Stimulated activated naive B cell treated with anti-CD40 and anti-IgM and Interleukin-4, amounts not matched to agents 10 μg/mL and 1 μg/mL and 100 μg/mL, for 72 hours (primary cell): Measurements from ENCODE around the gene SCARB1.

Source experiments
- ATAC-seq, 2 donors: fragments of 150-1000 bp; cut with Tn5 transposase; replicated peaks; 2 replicates each; pipeline ENCODE4 v1.10.0; 2021; ENCODE audit warnings: moderate library complexity in 1 of 2
- DNase-seq: peaks from one replicate; pipeline ENCODE4 v3.0.0; 2021
- H3K27ac Mint-ChIP-seq: one replicate; pipeline ENCODE4 v1.8.0; 2022; ENCODE audit warnings: mild to moderate bottlenecking, mixed read lengths
- H3K27me3 Mint-ChIP-seq, 2 donors: one replicate each; pipeline ENCODE4 v1.8.0; 2022; ENCODE audit warnings: mixed read lengths in 2 of 2
- H3K36me3 Mint-ChIP-seq, 2 donors: one replicate each; pipeline ENCODE4 v1.8.0; 2022; ENCODE audit warnings: mixed read lengths in 2 of 2, mild to moderate bottlenecking in 1 of 2
- H3K4me1 Mint-ChIP-seq, 2 donors: one replicate each; pipeline ENCODE4 v1.8.0; 2022; ENCODE audit warnings: mixed read lengths in 2 of 2, mild to moderate bottlenecking in 1 of 2
- H3K4me3 Mint-ChIP-seq, 2 donors: one replicate each; pipeline ENCODE4 v1.8.0; 2022; ENCODE audit warnings: mild to moderate bottlenecking in 2 of 2, mixed read lengths in 2 of 2, moderate library complexity in 1 of 2
- H3K9me3 Mint-ChIP-seq, 2 donors: one replicate each; pipeline ENCODE4 v1.8.0; 2022; ENCODE audit warnings: mixed read lengths in 2 of 2, mild to moderate bottlenecking in 1 of 2

Gene SCARB1

GRCh38 chr12:124762384-124762783, 101.3 kb downstream of the SCARB1 start:
- no peak for DNase-seq
- Mint-ChIP-seq H3K27me3 (peaks cover 16 to 26% of the 10 kb centered on the region in 2 donors), H3K36me3 (peaks cover 3 to 13% of the 10 kb centered on the region in 2 donors), H3K9me3 (peaks cover 12% of the 10 kb centered on the region in 2 donors), H3K4me1 (peaks cover 39 to 64% of the 10 kb centered on the region in 2 donors), H3K27ac (peak overlapping the region; percentile 25), H3K4me3 (no peak overlapping the region)
- no peak for ATAC-seq

GRCh38 chr12:124761871-124762270, 101.8 kb downstream of the SCARB1 start:
- H3K36me3 Mint-ChIP-seq, result peaks cover 3 to 13% of the 10 kb centered on the region in 2 donors
- ATAC-seq, result peak; percentile 80 to 81
- peak overlapping the region; percentile 87 for H3K27ac Mint-ChIP-seq
- peaks cover 16% of the 10 kb centered on the region in 2 donors for H3K9me3 Mint-ChIP-seq
- peaks cover 34 to 59% of the 10 kb centered on the region in 2 donors for H3K4me1 Mint-ChIP-seq
- peak; percentile 72 for DNase-seq
- H3K27me3 Mint-ChIP-seq, result peaks cover 16 to 26% of the 10 kb centered on the region in 2 donors
- no peak overlapping the region for H3K4me3 Mint-ChIP-seq

- H3K4me1 Mint-ChIP-seq, result peaks cover 30 to 53% of the 10 kb centered on the region in 2 donors
- no peak for ATAC-seq
- DNase-seq, result no peak
- H3K9me3 Mint-ChIP-seq, result peaks cover 16% of the 10 kb centered on the region in 2 donors
- H3K36me3 Mint-ChIP-seq, result peaks cover 3 to 13% of the 10 kb centered on the region in 2 donors
- peaks cover 23 to 26% of the 10 kb centered on the region in 2 donors for H3K27me3 Mint-ChIP-seq
- H3K4me3 Mint-ChIP-seq, result no peak overlapping the region
- H3K27ac Mint-ChIP-seq, result peak overlapping the region; percentile 87
These were observed 102.6 kb downstream of the SCARB1 start for GRCh38 chr12:124761056-124761455.

DNA sequence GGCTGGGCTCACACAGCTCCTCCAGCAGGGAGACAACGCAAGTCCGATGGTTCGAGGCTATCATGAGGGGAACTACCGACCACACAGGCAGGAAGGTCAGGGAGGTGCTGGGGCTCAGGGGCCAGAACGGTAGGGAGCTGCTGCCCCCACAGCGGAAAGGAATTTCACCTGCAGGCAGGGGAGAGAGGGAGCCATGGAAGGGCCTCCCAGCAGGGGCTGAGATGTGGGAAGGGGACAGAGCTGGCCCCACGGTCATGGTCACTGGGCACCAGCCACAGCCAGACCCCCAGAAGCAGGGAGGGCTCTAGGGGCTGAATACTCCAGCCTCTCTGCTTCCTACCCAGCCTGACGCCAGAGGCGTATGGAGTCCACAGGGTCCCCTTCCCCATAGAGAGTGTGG, 103.1 kb downstream of the SCARB1 start:
- Mint-ChIP-seq H3K4me3 (peak overlapping the region in 1 of 2 donors; percentile 14), H3K27ac (no peak overlapping the region), H3K36me3 (peaks cover 1 to 11% of the 10 kb centered on the region in 2 donors), H3K4me1 (peaks cover 30 to 51% of the 10 kb centered on the region in 2 donors), H3K27me3 (peaks cover 25 to 27% of the 10 kb centered on the region in 2 donors), H3K9me3 (peaks cover 15% of the 10 kb centered on the region in 2 donors)
- ATAC-seq, result no peak
- no peak for DNase-seq

GRCh38 chr12:124759841-124760503, 103.7 kb downstream of the SCARB1 start:
- H3K4me3 Mint-ChIP-seq, result no peak overlapping the region
- H3K27ac Mint-ChIP-seq, result peak overlapping the region; percentile 63
- H3K36me3 Mint-ChIP-seq, result peaks cover 0 to 7% of the 10 kb centered on the region in 2 donors
- DNase-seq, result no peak
- ATAC-seq, result no peak
- peaks cover 12 to 13% of the 10 kb centered on the region in 2 donors for H3K9me3 Mint-ChIP-seq
- peaks cover 34 to 53% of the 10 kb centered on the region in 2 donors for H3K4me1 Mint-ChIP-seq
- peaks cover 31 to 33% of the 10 kb centered on the region in 2 donors for H3K27me3 Mint-ChIP-seq

DNA sequence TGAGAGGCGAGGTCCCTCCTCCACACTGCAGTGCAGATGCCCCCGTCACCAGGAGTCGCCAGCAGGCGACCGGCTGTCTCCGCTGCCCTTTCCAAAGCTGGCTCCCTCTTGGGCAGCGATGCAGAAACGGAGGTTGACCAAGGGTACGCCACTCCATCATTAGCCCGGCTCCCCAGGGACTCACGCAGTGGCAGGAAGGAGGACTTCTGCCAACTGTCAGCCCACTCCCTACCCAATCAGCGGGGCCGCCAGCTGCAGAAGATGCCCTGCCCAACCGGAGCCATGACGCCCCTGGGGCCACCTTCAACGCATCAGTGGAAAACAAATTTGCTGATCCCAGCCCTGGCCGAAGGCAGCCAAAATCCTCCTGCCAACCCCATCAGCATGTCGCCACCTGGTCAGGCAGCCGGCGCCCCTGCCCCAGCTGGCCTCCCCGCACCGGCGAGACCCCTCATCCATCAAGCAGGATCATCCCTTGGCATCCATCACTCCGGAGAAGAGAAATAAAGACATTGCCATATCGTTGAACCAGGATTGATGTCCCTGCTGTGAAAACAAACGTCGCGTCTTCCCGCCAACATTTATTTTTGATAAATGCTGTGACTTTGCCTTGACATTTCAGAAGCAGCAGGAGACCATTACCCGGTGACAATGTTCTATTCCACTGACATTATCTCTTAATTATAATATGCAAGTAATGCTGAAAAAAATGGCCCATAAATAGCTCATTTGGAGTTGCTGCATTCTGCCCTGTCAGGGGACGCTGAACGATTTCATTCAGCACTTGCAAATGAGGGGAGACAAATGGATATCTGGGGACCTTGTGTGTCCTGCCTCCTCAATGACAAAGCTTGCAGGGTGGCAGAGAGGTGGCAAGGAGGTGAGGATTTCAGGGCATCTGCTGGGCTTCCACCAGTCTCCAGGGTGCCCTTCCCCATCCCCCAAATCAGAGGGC, 105.1 kb downstream of the SCARB1 start:
- DNase-seq (no peak), ATAC-seq (no peak)
- no peak overlapping the region for H3K27ac Mint-ChIP-seq
- H3K4me1 Mint-ChIP-seq, result peaks cover 34 to 51% of the 10 kb centered on the region in 2 donors
- H3K36me3 Mint-ChIP-seq, result peaks cover 0 to 4% of the 10 kb centered on the region in 2 donors
- H3K27me3 Mint-ChIP-seq, result peaks cover 37 to 39% of the 10 kb centered on the region in 2 donors
- peaks cover 8 to 12% of the 10 kb centered on the region in 2 donors for H3K9me3 Mint-ChIP-seq
- no peak overlapping the region for H3K4me3 Mint-ChIP-seq

- H3K27me3 Mint-ChIP-seq, result peaks cover 43 to 47% of the 10 kb centered on the region in 2 donors
- H3K4me1 Mint-ChIP-seq, result peaks cover 31 to 43% of the 10 kb centered on the region in 2 donors
- no peak overlapping the region for H3K4me3 Mint-ChIP-seq
- H3K27ac Mint-ChIP-seq, result no peak overlapping the region
- DNase-seq (no peak), ATAC-seq (no peak)
- peaks cover 8 to 12% of the 10 kb centered on the region in 2 donors for H3K9me3 Mint-ChIP-seq
- peaks cover 0 to 7% of the 10 kb centered on the region in 2 donors for H3K36me3 Mint-ChIP-seq
These were observed 106.3 kb downstream of the SCARB1 start for GRCh38 chr12:124757329-124757728.

DNA sequence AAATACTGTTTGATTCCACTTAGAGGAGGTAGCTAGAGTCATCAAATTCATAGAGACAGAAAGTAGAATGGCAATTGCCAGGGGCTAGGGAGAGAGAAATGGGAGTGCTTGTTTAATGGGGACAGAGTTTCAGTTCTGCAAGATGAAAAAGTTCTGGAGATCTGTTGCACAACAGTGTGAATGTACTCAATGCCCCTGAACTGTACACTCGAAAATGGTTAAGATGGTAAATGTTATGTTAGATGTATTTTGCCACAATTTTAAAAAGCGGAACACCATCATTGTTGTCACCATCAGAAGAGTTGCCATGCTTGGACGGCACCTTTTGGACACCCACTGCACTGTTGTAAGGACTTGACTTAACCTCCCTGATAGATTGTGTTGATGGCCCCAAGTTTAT, 106.9 kb downstream of the SCARB1 start:
- DNase-seq (no peak), ATAC-seq (no peak)
- no peak overlapping the region for H3K27ac Mint-ChIP-seq
- H3K4me1 Mint-ChIP-seq, result peaks cover 25 to 37% of the 10 kb centered on the region in 2 donors
- H3K9me3 Mint-ChIP-seq, result peaks cover 8 to 12% of the 10 kb centered on the region in 2 donors
- peaks cover 43 to 47% of the 10 kb centered on the region in 2 donors for H3K27me3 Mint-ChIP-seq
- no peak overlapping the region for H3K4me3 Mint-ChIP-seq
- peaks cover 0 to 7% of the 10 kb centered on the region in 2 donors for H3K36me3 Mint-ChIP-seq

DNA sequence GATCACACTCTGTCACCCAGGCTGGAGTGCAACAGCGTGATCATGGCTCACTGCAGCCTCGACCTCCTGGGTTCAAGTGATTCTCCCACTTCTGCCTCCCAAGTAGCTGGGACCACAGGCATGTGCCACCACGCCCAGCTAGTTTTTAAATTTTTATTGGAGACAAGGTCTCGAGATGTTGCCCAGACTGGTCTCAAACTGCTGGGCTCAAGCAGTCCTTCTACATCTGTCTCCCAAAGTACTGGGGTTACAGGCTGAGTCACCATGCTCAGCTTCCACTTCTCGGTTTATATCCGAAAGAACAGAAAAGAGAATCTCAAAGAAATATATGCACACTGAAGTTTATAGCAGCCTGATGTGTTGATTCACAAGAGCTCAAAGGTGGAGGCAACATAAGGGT, 107.5 kb downstream of the SCARB1 start:
- no peak overlapping the region for H3K4me3 Mint-ChIP-seq
- H3K27me3 Mint-ChIP-seq, result peaks cover 48 to 51% of the 10 kb centered on the region in 2 donors
- peaks cover 0 to 7% of the 10 kb centered on the region in 2 donors for H3K36me3 Mint-ChIP-seq
- H3K4me1 Mint-ChIP-seq, result peaks cover 22 to 31% of the 10 kb centered on the region in 2 donors
- H3K9me3 Mint-ChIP-seq, result peaks cover 8 to 12% of the 10 kb centered on the region in 2 donors
- H3K27ac Mint-ChIP-seq, result no peak overlapping the region
- DNase-seq (no peak), ATAC-seq (no peak)

DNA sequence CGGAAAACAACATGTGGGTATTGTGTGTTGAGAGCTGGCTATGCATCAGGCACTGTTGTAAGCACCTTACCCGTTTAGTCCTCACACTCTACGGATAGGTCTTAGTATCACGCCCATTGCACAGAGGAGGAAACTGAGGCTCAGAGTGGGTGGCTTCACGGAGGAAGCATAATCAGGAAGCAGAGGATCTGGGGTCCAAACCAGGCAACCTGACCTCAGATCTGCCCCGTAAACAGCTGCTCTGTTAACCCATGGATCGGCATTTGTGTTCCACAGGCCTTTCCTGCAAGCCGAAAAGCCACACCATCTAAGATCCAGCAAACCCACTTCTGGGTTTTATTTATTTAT, 107.9 kb downstream of the SCARB1 start:
- peaks cover 0 to 7% of the 10 kb centered on the region in 2 donors for H3K36me3 Mint-ChIP-seq
- peaks cover 8 to 12% of the 10 kb centered on the region in 2 donors for H3K9me3 Mint-ChIP-seq
- H3K4me3 Mint-ChIP-seq, result no peak overlapping the region
- peaks cover 49 to 51% of the 10 kb centered on the region in 2 donors for H3K27me3 Mint-ChIP-seq
- DNase-seq (no peak), ATAC-seq (no peak)
- peaks cover 21 to 27% of the 10 kb centered on the region in 2 donors for H3K4me1 Mint-ChIP-seq
- H3K27ac Mint-ChIP-seq, result no peak overlapping the region

DNA sequence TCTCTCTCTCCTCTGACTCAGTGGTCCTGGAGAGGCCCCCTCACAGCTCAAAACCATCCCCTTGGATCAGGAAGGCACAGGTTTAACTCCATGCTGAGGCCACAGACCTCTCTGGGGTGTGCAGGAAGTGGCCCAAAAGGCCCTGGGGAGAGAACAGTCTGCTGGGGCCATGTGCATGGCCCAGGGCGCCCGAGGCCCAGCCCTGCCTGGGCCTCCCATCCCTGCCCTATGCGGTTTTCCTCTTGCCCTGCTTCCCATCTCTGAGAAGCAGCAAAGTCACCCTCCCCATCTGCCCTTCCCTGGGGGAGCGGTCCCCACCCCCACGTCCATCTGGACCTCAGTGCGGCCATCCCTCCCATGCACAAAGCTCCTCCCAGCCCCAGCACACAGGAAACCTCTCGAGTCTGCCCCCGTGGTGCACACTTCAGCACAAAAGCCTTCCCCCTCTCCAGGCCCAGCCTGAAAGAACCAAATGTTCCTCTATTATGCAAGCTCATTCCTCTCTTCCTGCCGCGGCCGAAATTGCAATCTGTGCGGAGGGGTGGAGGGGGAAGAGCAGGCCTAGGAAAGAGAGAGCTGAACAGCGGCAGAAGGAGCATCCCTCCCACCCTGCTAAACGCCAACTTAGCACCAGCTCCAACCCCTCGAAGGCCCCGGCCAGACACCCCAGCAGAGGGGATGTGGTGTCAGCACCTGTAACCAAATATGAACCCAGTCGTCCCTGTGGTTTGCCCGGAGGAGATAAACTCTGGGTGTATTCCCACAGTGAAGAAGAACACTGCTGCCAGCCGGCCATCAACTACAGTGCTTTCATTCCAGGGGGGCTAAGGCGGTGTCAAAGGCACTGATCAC, 108.5 kb downstream of the SCARB1 start:
- Mint-ChIP-seq H3K4me3 (no peak overlapping the region), H3K27ac (no peak overlapping the region), H3K9me3 (peaks cover 8 to 12% of the 10 kb centered on the region in 2 donors), H3K4me1 (peaks cover 16 to 21% of the 10 kb centered on the region in 2 donors), H3K36me3 (peaks cover 0 to 7% of the 10 kb centered on the region in 2 donors), H3K27me3 (peaks cover 44 to 47% of the 10 kb centered on the region in 2 donors)
- ATAC-seq, result peak; percentile 44 to 48
- no peak for DNase-seq

DNA sequence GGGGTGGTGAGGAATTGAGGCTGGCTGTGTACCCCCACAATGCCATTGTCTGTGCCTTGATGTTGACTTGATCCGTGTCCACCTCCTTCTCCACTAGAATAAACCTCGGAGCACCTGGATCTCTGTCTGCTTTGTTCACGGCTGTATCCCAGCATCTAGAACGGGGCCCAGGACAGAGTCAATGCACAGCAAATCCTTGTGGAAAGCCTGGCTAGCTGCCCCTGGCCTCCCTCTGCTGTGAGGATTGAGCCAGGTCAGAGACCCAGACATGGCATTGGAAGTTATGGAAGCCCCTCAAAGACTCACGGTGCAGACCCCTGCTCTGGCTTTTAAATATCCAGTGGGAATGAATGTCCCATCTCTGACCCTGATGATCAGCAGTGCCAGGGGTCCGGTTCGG, 109.2 kb downstream of the SCARB1 start:
- no peak for DNase-seq
- Mint-ChIP-seq H3K27ac (no peak overlapping the region), H3K36me3 (peaks cover 0 to 7% of the 10 kb centered on the region in 2 donors), H3K4me3 (no peak overlapping the region), H3K4me1 (peaks cover 12 to 14% of the 10 kb centered on the region in 2 donors), H3K27me3 (peaks cover 37 to 42% of the 10 kb centered on the region in 2 donors), H3K9me3 (peaks cover 8 to 12% of the 10 kb centered on the region in 2 donors)
- ATAC-seq, result no peak

DNA sequence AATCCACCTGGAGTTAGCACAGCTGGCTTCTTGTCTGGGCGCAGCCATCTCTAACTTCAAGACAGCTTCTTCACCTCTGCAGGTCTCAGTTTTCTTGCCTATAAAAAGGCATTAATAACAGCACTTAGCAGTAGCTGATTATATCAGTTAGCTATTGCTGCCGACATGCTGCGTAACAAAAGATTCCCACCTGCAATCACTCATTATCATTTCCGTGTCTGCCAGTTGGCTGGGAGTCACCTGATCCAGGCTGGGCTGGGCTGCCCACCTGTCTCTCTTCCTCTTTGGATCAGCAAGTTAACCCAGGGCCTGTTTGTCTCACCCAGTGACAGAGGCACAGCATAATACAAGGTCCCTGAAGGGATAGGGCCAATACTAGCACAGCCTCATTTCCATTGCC, 109.7 kb downstream of the SCARB1 start:
- Mint-ChIP-seq H3K27me3 (peaks cover 33 to 42% of the 10 kb centered on the region in 2 donors), H3K36me3 (peaks cover 0 to 7% of the 10 kb centered on the region in 2 donors), H3K27ac (no peak overlapping the region), H3K9me3 (peaks cover 8 to 12% of the 10 kb centered on the region in 2 donors), H3K4me3 (no peak overlapping the region), H3K4me1 (peaks cover 9 to 10% of the 10 kb centered on the region in 2 donors)
- no peak for ATAC-seq
- no peak for DNase-seq
